SH-SY5Y (cell line): Measurements from ENCODE around the gene CDC23.

ENCODE experiments used
- GATA2 ChIP-seq: IDR thresholded peaks from 2 replicates; pipeline ENCODE4 v1.6.1; 2011; ENCODE audit warnings: mild to moderate bottlenecking, low read depth, low read length
- GATA3 ChIP-seq: IDR thresholded peaks from 2 replicates; pipeline ENCODE4 v1.6.1; 2011; ENCODE audit warnings: low read depth, mild to moderate bottlenecking, low read length, moderate library complexity

- TF ChIP-seq GATA2, result no peak
- no peak for TF ChIP-seq GATA3
These were observed 33.7 kb upstream of the CDC23 start for GRCh38 chr5:138246822-138247221.
